Nucleus accumbens (tissue), 56 donors: Measurements from ENCODE around the gene SDK1.

Experiments used
- DNase-seq, 56 donors: peaks; one replicate each; lab custom pipeline; 2025; lab: John Stamatoyannopoulos, UW

SDK1 gene

DNA sequence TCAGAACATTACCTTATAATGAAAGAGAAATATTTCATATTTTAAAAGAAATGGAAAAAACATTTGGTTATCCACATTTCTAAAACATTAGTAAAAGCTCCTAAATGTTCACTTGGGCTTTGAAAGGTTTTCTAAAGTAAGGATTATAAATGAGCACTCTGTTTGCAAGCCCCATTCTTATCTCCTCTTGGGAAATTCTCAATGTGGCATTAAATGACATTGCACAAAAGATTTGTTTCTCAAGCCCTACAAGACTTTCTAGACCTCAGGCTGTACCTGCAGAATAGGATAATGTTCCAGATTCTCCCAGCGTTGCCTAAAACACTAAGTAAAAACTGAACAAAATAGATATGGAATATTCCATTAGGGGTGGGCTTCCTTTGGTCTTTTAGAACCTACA, 723.1 kb downstream of the SDK1 start:
- DNase-seq: no peak

DNA sequence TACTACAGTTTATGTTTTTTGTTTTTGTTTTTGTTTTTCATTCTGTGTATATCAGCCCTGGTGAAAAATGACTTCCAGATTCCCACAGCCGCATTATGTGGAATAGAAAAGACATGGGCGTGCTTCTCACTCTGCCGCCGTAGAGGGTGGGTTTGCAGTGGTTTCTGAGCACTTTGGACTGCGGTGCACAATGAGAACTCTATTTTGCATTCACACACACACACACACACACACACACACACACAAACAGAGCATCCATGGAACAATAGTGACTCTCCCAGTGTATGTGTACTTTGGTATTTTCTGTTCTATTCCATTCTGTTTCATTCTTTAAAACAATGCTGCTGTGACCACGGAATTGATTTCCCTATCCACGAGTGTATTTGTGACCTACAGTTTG, 723.8 kb downstream of the SDK1 start:
- DNase-seq: no peak

DNA sequence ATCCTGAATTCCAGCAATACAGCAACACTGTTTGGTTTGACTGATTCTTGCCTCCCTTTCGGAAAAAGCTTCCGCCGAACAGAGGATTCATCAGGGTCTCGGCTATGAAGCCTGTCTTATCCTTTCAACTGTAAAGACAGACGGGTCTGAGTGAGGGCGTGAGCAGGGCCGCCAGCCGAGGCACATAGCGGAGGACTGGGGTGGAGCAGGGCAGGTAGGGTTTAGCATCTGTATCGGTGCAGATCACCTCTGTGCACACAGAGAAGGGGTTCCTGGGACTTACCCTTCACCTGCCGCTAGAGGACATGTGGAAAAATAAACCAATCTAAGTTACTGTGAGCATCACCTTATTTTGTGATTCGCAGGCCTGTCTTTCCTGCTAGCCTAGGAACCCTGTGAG, 724.2 kb downstream of the SDK1 start:
- DNase-seq: no peak

DNA sequence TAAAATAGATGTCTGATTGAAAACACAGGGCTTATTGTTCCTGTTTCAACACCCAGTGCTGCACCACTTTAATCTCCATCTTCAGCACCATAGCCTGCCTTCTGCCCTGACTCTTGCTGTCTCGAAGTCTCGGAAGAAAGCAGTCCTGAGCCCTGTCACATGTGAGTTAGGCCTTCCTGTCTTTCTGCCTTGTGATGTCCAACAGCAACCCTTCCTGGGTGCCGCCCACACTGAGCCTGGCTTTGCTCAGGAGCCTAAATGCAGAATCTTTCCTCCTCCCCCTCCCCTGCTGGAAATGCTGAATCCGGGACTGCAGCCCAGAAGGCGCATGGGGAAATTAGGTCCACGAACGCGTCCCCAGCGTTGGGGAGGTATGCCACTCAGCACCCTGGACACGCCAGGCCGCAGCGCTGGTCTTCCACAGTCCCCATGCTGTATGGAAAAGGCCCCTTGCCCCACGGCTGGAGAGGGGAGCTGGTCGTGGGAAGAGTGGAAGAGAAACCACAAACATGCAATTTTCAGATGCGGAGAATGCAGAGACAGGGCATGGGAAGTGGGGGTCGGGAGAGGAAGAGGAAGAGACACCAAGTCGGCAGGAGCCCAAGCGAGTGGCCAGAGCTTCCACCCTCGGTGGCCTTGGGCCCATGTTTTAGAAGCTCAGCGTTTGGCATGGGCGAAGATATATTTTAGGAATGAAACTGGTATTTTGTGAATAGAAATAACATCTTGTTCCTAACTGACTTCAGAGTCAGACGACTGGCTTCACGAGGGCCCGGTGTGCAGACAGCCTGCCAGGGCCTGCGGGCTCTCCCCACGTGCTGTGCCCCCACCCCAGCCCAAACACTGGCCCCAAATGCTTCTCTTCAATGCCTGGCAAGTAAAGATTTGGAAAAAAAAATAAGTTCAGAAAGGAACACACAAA, 724.9 kb downstream of the SDK1 start:
- no peak for DNase-seq

DNA sequence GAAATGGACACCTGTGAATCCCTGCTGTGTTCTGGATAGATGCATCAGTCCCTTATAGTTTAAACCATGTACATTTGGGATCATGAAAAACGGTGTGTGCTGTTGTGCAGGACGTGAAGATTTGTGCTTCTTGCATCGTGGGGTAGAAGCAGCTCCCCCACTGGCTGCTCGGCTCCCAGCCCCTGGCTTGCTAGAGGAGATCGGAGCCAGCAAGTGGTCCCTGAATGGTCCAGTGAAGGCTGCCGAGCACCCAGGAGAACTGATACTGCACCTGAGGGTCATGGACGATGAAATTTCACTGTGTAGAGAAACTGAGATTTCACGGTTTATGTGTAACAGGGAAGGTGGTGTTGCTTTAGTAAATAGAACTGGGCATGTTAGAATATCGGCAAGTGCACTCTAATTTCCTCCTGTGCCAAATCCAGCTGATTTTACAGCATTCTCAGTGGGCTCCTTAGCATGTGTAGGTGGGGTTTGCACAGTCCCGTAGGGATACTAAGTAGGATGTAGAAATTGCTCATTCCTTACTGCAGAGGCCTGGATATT, 726.0 kb downstream of the SDK1 start:
- DNase-seq: no peak

DNA sequence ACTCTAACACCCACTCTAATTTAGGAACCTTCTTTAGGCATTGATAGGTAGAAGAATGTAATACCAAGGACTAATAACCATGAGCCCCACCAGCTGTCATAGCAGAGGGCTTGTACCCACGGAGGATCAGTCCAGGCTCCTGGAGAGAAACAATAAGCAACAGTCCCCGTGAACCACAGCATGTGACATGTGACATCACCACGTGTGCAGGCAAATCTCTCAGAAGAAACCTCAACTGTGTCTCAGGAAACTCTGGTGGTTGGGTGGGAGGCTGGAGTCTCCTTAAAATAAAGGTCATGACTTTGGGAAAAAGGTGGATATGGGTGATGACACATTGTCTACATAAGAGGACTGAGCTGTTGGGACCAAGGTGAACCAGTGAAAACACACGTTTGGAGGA, 727.2 kb downstream of the SDK1 start:
- DNase-seq: no peak

DNA sequence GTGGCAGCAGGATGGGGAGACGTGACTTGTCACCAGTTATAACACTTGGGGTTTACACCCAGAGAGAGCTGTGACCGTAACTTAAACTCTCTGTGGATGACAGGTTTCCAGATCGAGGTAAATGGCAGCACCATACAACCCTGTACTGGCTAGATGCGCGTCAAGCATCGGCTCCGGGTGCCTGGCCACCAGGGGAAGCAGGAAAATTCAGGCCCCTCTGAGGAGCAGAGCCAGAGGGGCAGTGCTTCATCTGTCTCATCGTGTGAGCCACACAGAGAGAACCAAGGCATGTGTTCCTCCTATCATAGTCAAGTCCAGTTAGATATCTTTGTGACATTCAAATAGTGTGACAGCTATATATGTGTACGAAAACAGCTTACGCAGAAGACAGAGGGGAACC, 728.9 kb downstream of the SDK1 start:
- no peak for DNase-seq

DNA sequence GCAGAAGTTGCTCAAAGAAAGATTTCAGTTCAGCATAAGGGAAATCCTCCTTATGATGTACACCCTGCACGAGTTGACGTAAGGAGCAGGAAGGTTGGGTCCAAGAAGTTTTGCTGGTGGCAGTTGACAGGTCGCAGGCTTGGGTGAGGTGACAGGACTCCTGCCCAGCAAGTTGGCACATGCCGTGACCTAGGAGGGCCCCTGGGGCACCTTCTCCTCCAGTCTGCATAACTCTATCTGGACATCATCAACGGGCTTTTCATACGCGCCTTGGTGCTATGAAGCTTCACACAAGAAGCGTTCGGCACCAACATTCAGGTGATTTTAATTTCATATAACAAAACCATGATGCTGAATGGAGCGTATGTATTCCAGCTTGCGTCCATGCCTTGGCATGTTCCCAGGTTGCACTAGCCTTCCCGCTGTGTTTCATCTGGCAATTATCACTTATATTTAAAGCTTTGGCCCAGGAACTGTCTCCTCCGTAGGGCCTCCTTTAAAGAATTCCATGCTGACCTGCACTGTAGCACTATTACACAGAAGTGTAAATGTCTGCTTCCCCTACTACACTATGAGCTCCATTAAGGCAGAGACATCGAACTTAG, 729.4 kb downstream of the SDK1 start:
- DNase-seq: no peak

DNA sequence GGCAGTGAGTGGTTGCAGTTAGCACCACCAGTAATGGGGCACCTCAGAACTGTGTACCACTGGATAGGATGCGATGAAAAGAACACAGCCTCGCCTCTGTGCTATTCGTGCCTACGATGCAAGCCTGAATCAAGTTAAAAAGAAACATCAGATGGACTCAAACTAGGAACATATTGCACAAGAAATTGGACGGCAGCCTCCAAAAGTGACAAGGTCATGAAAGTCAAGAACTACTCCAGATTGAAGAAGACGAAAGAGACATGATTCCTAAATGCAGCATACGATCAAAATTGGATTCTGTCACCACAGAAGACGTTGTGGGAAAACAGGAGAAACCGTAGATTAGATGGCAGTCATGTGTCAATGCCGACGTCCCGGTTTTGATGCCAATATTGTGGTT, 732.9 kb downstream of the SDK1 start:
- DNase-seq: no peak

DNA sequence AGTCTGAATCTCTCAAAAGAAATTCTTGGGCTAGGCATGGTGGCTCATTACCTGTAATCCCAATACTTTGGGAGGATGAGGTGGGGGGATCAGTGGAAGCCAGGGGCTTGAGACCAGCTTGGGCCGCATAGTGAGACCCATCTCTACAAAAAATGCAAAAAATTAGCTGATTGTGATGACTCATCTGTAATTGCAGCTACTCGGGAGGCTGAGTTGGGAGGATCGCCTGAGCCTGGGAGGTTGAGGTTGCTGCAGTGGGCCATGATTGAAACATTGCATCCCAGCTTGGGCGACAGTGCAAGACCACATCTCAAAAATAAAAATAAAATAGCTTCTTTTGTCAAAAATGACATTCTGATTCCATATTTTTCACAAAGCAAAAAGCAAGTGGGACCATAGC, 736.3 kb downstream of the SDK1 start:
- no peak for DNase-seq

DNA sequence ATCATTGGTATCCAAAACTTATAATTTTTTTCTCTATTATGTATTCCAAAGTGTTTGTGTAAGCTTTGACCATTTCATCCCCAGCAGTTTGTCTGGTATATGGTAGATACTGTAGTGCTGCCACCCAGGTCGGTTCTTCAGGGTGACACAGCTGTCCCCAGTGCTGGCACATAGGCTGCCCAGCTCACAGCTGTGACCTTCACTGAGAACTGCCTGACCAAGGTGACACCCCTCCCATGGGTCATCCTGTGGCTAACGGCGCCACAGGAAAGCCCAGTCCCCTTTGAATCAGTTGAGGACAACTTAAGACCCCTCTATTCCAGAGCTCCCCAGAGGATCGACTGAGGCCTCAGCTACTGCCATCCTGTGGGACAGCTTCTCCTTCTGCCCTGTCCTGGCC, 736.8 kb downstream of the SDK1 start:
- DNase-seq: no peak

DNA sequence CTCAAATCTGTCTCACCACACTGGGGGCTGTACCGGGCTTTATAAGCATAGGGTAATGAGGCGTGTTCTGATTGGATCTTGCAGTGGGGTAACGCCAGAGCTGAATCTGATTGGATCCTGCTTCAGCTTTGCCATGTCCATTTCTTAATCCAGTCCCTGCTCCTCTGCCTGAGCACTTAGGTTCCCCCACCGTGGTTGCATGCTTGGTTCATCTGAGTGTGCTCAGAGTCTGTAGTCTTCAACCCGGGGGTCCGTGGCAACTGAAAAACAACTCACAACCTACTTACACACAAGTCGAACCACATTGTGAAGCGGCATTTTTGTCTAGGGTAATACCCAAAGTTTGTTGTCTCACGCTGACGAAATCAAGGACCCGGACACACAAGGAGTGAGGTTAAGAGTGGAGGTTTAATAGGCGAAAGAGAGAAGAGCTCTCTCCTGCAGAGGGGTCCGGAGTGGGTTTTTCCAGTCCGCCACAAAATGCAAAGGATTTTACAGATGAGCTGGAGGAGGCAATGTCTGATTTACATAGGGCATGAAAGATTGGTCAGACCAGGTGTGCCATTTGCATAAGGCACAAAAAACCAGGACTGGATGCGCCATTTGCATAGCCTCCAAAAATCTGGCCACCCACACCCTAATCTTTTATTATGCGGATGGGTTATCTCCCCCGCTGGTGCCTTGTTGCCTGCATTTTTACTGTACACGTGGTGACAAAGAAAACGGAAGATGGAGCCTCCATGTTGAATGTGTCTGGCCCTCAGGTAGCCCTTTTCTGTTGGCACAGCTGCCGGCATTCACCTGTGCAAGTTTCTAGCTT, 739.3 kb downstream of the SDK1 start:
- DNase-seq: no peak

DNA sequence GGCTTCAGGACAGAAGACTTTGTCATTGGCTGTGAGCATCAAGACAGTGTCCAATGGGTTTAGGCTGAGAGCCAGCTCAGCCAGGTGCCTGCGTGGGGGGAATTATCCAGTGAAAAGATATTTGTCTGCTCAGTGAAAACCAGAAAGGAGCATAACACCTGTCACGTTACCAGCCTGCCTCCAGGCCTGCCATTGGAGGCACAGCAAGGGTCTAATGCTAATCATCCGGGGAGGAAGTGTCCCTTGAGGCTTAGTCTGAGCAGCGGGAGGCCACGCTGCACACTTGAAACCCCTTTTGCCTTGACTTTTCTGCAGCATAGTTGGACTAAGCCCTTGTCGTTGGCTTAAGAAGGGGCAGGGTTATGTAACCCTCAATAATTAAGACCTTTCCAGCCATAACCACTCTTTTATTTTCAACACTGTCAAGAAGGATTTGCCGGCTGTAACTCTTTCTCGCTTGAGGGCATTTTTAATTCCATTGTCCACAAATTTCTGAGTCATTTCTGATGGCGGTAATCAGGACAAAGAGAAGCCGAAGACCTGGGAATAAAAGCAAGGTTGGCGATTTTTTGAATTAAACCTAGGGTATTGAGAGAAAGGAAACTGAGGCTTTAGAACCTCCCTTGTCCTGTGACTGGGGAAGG, 741.5 kb downstream of the SDK1 start:
- DNase-seq: no peak

DNA sequence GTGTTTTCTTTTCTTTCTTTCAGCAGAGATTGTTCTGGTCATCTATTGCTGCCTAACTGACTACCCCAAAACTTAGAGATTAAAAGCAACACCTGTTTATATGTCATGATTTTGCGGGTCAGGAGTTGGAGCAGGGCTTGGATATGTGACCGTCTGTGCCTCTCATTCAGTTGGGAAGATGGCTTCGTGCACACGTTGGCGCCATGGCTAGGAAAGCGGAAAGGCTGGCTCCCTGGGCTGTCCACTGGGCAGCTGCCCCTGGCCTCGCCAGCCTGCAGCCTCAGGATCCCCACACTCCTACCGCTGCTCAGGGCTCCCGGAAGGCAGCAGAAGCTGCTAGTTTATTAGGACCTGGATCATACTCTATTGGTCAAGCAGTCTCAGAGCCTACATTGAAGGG, 742.9 kb downstream of the SDK1 start:
- DNase-seq: no peak

DNA sequence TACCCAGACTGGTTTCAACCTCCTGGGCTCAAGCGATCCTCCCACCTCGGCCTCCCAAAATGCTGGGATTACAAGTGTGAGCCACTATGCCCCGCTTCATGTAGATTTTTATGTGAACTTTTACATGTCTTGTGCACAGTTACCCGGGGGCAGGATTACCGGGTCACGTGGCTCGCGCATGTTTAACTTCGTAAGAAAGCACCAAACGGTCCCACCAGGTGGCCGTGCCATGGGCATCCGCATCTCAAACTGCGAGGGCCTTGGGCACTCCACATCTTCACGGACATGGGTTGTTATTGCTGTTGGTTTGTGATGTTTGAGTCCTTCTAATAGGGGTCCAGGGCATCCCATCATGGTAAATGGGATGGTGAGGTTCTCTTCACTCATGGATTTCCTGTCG, 744.4 kb downstream of the SDK1 start:
- no peak for DNase-seq

DNA sequence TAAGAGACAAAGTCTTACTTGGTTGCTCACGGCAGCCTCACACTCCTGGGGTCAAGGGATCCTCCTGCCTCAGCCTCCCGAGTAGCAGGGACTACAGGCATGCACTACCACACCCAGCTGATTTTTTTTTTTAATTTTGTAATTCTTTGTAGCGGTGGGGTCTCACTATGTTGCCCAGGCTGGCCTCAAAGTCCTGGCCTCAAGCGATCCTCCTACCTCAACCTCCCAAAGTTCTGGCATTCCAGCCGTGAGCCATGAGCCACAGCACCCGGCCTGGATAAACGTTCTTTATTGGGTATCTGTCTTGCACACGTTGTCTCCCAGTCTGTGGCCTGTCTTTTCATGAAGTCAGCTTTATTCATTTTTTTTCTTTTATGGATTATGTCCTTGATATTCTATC, 744.9 kb downstream of the SDK1 start:
- DNase-seq: no peak

DNA sequence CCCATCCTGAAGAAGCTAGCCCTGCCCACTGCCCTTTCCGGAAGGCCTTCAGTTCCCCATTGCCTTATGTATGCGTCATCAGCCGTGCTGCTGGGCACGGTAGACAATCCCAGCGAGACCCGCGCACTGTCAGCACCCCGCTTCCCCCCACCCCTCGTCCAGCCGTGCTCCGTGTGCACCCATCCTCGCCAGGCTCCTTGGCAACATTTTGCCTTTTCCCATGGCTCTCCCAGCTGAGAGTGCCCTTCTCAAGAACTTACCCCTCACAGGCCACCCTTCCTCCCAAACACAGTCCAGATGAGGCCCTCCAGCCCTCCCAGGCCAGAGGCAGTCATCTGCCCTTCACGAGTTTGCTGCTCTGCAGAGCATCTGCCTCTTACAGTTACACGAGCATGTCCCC, 747.3 kb downstream of the SDK1 start:
- DNase-seq: no peak

DNA sequence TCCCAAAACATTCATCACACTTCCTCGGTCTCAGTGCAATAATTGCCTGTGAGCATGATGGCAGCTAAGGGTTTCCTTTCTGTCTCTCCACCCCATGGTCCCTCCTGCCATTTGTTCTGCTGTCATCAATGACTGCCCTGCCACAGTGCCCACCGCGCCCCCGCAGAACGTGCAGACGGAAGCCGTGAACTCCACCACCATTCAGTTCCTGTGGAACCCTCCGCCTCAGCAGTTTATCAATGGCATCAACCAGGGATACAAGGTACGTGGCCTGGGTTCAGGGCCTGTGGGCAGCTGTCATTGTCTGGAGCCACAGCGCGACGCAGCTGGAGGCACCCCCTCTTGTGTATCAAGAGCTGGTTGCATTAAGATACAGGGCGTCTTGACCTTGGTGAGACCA, 748.1 kb downstream of the SDK1 start:
- DNase-seq: no peak

DNA sequence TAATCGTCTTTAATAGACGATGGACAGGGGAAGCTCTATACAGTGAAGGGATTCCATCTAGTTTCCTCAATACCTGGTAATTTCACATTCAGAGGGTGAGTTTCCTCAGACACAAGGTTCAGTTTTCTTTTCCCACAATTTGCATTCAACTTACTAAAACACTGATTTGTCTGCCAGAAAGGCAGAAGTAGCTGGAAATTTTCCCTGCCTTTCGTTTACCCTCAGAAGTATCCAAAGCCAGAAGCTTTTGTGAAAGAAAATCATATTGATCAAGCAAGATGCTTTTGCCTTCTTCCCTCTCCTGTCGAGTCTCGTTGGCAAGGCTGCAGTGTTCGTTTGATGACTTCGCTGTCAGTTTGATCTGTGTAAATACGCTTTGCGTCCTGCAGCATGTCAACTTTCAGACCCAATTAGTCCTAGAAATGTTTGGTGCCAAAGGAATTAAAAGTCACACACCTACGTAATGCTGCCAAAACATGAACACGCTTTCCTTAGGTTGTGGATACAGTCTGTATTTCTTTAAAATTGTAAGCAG, 749.1 kb downstream of the SDK1 start:
- DNase-seq: no peak

DNA sequence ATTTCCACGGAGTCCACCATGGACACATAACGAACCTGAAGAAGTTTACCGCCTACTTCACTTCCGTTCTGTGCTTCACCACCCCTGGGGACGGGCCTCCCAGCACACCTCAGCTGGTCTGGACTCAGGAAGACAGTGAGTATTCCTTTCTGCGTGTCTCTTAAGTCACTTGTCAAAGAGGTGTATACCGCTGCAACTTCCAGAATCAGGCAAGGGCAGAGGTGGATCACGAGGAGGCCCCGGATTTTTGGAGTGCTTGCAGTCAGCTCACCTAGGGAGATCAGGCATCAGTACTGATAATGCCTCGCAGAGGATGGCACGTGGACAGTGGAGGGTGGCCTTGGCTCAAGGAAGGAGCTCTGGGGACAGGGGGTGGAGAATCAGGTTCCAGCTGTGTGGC, 750.6 kb downstream of the SDK1 start:
- no peak for DNase-seq
